ENCODE measurements around the gene CECR2. TPM values are rescaled to one million over a fixed set of nuclear protein-coding genes. Genes with fewer than 3 reads are reported as not detected.

Gene CECR2
- total and polyA plus RNA-seq, 9 donors = 0.87 to 6.7 (median 1.4) TPM

- no peak for DNase-seq
- Histone ChIP-seq H3K4me1 (ENCODE audit: insufficient read depth) (no peaks in the 10 kb centered on the region), H3K4me3 (no peak overlapping the region), H3K36me3 (no peaks in the 10 kb centered on the region), H3K27me3 (no peaks in the 10 kb centered on the region), H3K9me3 (no peaks in the 10 kb centered on the region), H3K27ac (no peak overlapping the region)
- WGBS, 3 donors = 85 to 97% (median 94%) methylated on average over 6 of the region's 6 CpGs
- intact Hi-C loops (cut with DNase I) = no loop called here
- TF ChIP-seq EP300 (IDR thresholded peaks at IDR 0.05) (no peak), POLR2A (IDR thresholded peaks at IDR 0.05) (no peak), CTCF (IDR thresholded peaks at IDR 0.05) (no peak)
These were observed 74.9 kb downstream of the CECR2 start for GRCh38 chr22:17444204-17444504.

DNA sequence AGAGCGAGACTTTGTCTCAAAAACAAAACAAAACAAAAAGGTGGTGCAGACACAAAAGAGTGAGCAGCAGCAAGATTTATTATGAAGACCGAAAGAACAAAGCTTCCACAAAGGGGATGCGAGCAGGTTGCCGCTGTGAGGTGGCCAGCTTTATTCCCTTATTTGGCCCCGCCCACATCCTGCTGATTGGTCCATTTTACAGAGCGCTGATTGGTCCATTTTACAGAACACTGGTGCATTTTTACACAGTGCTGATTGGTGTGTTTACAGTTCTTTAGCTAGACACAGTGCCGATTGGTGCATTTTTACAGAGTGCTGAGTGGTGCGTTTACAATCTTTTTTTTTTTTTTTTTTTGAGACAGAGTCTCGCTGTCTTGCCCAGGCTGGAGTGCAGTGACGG is 77.4 kb downstream of the CECR2 start:
- Histone ChIP-seq H3K27me3 (no peaks in the 10 kb centered on the region), H3K27ac (no peak overlapping the region), H3K4me1 (ENCODE audit: insufficient read depth) (no peaks in the 10 kb centered on the region), H3K36me3 (no peaks in the 10 kb centered on the region), H3K9me3 (no peaks in the 10 kb centered on the region), H3K4me3 (no peak overlapping the region)
- TF ChIP-seq POLR2A (IDR thresholded peaks at IDR 0.05) = no peak
- no peak for TF ChIP-seq EP300 (IDR thresholded peaks at IDR 0.05)
- TF ChIP-seq CTCF (IDR thresholded peaks at IDR 0.05) = no peak
- DNase-seq = no peak
- WGBS, 3 donors = 85 to 94% (median 92%) methylated on average over 10 of the region's 10 CpGs
- intact Hi-C loops (cut with DNase I) = no loop called here

DNA sequence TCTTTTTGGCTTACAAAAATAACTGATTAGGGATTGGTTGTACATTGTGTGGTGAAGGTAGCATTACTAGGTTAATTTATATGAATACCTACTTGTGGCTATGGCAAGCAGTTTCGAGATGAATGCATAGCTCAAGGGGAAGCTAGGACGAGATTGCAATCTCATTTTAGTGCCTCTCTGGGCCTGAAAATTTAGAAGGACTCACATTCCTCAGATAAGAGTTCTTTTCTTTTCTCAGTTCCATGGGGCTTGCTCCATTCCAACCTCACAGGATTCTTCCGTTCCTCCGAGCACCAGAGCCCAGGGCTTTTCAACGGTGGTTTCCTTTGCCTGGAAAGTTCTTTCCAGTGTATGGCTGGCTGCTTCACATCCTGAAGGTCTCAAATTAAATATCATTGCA is 82.1 kb downstream of the CECR2 start:
- intact Hi-C loops (cut with DNase I) = no loop called here
- H3K4me3 ChIP-seq = no peak overlapping the region
- TF ChIP-seq EP300 (IDR thresholded peaks at IDR 0.05) = no peak
- TF ChIP-seq CTCF (IDR thresholded peaks at IDR 0.05) = no peak
- no peak for TF ChIP-seq POLR2A (IDR thresholded peaks at IDR 0.05)
- 84 to 90% (median 87%) methylated on average over 5 of the region's 5 CpGs for WGBS, 3 donors
- H3K9me3 ChIP-seq = no peaks in the 10 kb centered on the region
- no peaks in the 10 kb centered on the region for H3K36me3 ChIP-seq
- H3K27ac ChIP-seq = no peak overlapping the region
- DNase-seq = no peak
- no peaks in the 10 kb centered on the region for H3K27me3 ChIP-seq
- no peaks in the 10 kb centered on the region for H3K4me1 ChIP-seq (ENCODE audit: insufficient read depth)

DNA sequence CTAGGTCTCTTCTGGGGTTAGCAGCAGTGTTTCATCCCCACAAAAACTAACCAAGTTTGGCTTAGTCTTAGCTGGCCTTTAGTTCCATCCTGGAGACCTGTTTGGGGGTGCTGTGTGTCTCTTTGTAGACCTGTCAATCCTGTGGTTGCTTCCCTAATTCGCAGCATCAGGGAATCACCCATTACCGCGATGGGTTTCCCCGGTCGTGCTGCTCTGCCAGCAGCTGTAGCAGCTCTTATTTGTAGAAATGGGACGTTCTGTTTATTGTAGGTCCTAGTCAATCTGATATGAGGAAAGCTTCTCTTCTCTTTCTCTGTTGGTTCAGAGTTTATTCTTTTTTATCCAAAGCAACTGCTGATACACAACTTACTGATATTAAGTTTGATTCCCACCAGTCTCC is 91.6 kb downstream of the CECR2 start:
- no peak for DNase-seq
- 79 to 87% (median 81%) methylated on average over 6 of the region's 6 CpGs for WGBS, 3 donors
- no peaks in the 10 kb centered on the region for H3K27me3 ChIP-seq
- no peaks in the 10 kb centered on the region for H3K36me3 ChIP-seq
- no peaks in the 10 kb centered on the region for H3K9me3 ChIP-seq
- intact Hi-C loops (cut with DNase I) = no loop called here
- H3K4me3 ChIP-seq = no peak overlapping the region
- H3K4me1 ChIP-seq (ENCODE audit: insufficient read depth) = no peaks in the 10 kb centered on the region
- no peak for TF ChIP-seq EP300 (IDR thresholded peaks at IDR 0.05)
- TF ChIP-seq CTCF (IDR thresholded peaks at IDR 0.05) = no peak
- TF ChIP-seq POLR2A (IDR thresholded peaks at IDR 0.05) = no peak
- H3K27ac ChIP-seq = no peak overlapping the region
